Cardiac fibroblast (primary cell): Measurements from ENCODE around the gene DPF1.

Experiments used
- DNase-seq, 2 donors: peaks; one replicate each; pipeline versions ENCODE4 v3.0.0 to v3.0.0-alpha.2; 2010; ENCODE audit warnings: low read depth in 2 of 2
- H3K4me3 ChIP-seq, 2 donors: replicated peaks in 1 of 2; 1 replicate in 1 of 2; 2 replicates in 1 of 2; pipeline ENCODE4 v1.5.1; 2011; ENCODE audit warnings: low read depth in 2 of 2, low read length in 2 of 2, mild to moderate bottlenecking in 2 of 2, moderate library complexity in 1 of 2
- TF ChIP-seq, protein P1 (sequence below): IDR thresholded peaks from one replicate; pipeline ENCODE4 v1.5.1; 2011; ENCODE audit warnings: low read depth, mild to moderate bottlenecking, low read length, inconsistent platforms

DPF1 gene

GRCh38 chr19:38224014-38224862 is at the start of gene DPF1:
Gene DPF1, minus strand, starts transcription at chr19:38224222. Its CDS starts 80 bp downstream, at chr19:38224142.
- TF ChIP-seq, protein P1, sequence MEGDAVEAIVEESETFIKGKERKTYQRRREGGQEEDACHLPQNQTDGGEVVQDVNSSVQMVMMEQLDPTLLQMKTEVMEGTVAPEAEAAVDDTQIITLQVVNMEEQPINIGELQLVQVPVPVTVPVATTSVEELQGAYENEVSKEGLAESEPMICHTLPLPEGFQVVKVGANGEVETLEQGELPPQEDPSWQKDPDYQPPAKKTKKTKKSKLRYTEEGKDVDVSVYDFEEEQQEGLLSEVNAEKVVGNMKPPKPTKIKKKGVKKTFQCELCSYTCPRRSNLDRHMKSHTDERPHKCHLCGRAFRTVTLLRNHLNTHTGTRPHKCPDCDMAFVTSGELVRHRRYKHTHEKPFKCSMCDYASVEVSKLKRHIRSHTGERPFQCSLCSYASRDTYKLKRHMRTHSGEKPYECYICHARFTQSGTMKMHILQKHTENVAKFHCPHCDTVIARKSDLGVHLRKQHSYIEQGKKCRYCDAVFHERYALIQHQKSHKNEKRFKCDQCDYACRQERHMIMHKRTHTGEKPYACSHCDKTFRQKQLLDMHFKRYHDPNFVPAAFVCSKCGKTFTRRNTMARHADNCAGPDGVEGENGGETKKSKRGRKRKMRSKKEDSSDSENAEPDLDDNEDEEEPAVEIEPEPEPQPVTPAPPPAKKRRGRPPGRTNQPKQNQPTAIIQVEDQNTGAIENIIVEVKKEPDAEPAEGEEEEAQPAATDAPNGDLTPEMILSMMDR: peak; percentile 10
- H3K4me3 ChIP-seq: peak within 1 kb of the TSS; percentile 60 to 69
- peak; percentile 64 to 68 for DNase-seq

DNA sequence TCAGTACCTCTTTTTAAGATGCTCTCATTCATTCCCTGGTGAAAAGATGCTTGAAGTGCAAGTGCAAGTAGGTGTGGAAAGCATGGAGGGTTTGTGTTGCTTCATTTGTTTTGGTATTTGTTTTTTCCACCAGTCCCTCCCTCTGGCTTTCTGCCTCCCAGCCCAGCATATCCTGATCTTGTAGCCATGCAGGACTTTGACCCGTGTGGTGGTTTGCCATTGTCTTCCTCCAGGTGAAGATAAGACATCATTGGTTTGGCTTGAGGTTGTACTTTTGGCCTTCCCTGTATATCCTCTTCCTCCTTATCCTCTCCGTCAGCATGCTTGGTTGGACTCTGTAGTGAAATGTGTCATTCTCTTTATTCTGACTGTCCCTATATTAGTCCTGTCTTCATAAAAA is 49.5 kb upstream of the DPF1 start:
- TF ChIP-seq, protein P1: no peak
- H3K4me3 ChIP-seq: no peak overlapping the region
- no peak for DNase-seq

- H3K4me3 ChIP-seq: no peak overlapping the region
- peak in 1 of 2 donors; percentile 32 for DNase-seq
- TF ChIP-seq, protein P1: no peak
These were observed 46.7 kb upstream of the DPF1 start for GRCh38 chr19:38270587-38271167.

DNA sequence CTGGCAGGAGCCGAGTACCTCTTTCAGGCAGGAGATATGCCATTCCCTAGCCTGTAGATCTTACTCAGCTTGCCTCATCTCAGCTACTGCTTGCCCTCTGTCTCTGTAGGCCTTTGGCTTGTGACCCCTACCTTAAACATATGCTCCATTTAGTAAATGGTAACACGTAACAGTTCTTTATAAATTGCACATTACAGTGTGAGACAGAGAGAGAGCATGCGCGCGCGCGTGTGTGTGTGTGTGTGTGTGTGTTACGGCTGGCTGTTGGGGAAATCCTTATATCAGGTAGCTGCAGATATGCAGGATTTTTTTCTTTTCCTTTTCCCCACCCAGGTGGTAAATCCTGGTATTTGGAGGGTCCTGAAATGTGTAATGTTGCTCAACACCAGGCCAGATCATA is 44.5 kb upstream of the DPF1 start:
- H3K4me3 ChIP-seq: no peak overlapping the region
- no peak for DNase-seq
- TF ChIP-seq, protein P1: no peak

DNA sequence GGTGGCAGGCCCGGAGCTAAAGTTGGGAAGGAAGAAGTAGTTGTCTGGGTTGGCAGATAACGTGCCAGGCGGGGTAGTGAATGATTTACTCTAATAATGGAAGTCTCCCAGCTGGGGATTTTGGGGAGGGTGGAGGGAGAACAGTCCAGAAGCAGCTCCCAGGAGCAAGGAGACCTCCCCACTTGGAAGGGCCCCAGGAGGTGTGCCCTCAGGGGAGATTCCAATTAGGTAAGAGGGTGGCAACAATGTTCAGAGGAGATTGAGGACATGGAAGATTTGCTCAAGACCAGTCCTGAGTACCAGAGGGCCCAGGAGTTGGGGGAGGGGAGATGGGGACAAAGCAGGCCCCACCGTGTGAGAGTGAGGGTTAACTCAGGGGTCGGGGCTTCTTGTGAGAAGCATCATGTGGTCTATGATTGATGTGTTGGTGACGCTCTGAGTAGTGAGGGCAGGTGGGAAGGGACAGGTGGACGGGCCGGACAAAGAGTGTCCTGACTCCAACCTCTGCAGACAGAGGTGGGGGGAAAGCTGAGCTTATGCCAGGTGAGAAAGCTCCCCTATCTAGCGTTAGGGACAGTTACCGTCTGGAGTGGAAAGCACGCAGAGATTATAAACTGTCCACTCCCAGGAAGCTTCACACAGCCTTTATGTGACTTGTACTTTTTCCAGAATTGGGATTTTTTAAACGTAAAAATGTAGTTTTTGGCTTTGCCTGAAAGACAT is 43.9 kb upstream of the DPF1 start:
- H3K4me3 ChIP-seq: no peak overlapping the region
- TF ChIP-seq, protein P1: no peak
- DNase-seq: no peak

DNA sequence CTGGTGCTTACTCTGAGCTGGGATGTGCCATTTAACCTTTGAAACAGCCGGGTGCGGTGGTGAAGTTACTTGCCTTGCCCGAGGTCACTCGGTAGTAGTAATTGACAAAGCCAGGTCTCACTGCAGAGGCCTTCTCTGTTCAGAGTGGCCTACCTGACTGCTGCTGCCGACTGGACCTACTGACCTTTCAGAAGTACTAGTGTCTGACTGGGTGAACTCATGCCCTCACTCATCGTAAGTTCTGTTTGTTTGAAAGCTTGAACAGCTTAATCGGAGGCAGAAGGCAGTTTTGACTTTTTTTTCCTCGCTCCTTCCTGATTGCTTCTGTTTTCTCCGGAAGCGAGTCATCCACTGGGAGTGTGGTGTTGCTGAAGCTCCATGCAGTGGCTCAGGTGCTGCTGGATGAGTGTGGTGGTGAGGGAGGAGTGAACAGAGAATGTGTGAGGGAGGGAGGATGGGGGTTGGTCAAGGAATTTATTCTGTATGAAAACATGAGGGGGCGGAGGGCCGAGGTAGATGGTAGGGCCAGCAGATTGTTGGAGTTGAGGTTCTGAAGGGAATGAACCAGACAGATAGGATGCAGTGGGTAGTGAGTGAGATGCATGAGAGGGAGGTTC is 43.1 kb upstream of the DPF1 start:
- TF ChIP-seq, protein P1: no peak
- DNase-seq: peak; percentile 52 to 56
- H3K4me3 ChIP-seq: no peak overlapping the region
